GM04504 (cell line): ENCODE measurements around the gene ARHGEF4.

Source experiments
- DNase-seq: peaks from one replicate; pipeline ENCODE4 v3.0.0-alpha.2; 2012; ENCODE audit warnings: low read depth

Gene ARHGEF4

GRCh38 chr2:131038258-131039100, 201.8 kb downstream of the ARHGEF4 start:
- no peak for DNase-seq

GRCh38 chr2:131039101-131039440, 202.4 kb downstream of the ARHGEF4 start:
- no peak for DNase-seq

DNA sequence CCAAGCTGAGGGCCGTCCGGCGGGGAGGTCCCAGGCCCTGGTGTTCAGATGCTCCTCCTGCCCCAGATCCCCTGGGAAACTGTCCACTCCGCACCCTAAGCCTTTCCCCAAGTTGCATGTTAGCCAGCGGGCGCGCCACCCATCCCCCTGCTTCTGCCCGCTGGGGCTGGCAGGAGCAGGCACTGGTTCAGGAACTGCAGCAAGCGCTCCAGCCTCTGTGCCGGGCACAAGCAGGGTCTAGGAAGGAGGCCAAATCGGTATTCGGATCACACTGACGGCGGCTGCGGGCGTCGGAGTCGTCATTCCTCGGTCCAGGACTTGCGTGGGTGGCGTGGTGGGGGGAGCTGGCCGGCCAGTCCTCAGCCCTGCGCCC, 202.8 kb downstream of the ARHGEF4 start:
- no peak for DNase-seq

GRCh38 chr2:131039908-131040660, 203.4 kb downstream of the ARHGEF4 start:
- DNase-seq, result no peak

DNA sequence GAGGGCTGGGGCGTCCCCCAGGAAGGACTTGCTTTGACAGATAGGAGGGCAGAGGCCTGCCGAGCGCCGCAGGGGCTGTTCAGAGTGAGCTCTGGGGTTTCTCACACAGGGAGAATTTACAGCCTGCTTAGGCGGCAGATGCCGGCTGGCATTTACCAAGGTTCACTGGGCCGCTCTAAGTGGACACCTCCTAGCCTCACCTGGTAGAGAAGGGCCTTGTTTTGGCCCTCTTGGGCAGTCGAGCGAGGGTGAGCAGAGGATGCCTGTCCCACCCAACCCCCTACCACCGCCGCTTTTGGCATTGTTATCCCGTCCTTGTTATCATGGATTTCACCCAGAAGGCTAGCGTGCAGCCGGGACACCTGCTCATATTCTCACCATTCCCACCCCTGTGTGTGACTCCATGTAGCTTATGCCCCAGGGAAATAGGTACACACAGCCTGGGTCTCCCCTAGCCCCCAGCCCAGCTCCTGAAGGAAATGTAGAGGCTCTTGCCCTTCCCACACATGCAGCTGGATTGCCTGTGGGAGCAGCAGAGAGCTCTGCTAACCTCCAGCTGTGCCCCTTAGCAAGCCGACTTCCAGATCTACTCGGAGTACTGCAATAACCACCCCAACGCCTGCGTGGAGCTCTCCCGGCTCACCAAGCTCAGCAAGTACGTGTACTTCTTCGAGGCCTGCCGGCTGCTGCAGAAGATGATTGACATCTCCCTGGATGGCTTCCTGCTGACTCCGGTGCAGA, 204.1 kb downstream of the ARHGEF4 start:
- no peak for DNase-seq

GRCh38 chr2:131041402-131042147, 204.9 kb downstream of the ARHGEF4 start:
- no peak for DNase-seq

GRCh38 chr2:131042148-131042775, 205.5 kb downstream of the ARHGEF4 start:
- DNase-seq, result no peak

DNA sequence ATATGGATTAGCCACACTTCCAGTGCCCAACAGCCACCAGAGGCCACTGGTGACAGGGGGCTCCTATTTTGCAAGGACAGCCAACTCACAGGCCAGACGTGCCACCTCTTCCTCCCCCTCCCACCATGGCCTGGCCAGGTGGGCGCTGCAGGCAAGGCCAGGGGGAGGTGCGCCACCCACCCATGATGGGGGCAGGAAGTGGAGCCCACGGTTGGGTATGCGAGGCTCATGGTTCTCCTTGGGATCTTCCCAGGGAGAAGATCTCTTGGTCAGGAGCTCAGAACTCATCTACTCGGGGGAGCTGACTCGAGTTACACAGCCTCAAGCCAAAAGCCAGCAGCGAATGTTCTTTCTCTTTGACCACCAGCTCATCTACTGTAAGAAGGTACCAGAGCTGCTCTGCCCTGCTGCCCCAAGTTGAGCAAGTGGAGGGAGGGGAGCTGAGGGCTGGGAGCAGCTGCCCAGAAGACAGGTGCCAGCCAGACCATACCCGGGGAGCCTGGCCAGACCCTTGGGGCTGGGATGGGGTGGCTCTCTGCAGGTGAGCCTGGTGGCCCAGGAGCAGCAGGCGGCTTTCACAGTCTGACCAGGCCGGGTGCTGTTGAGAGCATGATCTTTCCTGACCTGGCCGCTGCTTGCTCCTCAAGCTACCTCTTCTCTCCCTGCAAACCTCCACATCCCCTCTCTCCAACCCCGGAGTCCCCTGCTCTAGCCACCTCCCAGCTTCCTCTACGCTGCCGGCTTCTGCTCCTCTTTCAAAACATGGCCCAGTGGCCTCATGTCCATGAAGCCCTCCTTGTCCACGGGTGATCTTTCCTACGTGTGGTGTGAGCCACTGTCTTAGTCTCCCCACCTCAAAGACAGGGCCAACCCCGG, 206.7 kb downstream of the ARHGEF4 start:
- DNase-seq, result no peak

- DNase-seq, result no peak
Observed at GRCh38 chr2:131044075-131044756, 207.5 kb downstream of the ARHGEF4 start.

DNA sequence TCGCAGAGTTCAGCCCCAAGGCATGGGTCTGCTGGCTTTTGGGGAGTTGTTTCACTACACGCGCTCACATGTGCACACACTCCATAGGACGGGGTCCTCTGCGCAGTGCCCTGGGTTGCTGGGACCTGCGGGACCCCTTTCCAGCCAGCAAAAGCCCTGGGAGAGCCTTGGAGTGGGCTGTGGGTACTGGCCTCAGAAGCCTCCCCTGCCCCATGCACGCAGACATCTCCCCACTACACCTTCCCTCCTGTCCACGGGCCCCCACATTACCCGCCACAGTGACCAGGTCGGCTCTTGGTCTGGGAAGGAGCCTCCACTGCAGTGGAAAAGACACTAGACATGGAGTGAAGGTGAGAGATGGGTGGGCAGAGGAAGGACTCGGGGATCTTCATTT, 208.0 kb downstream of the ARHGEF4 start:
- no peak for DNase-seq

- DNase-seq, result no peak
Observed at GRCh38 chr2:131045286-131046027, 208.7 kb downstream of the ARHGEF4 start.

- DNase-seq, result no peak
Observed at GRCh38 chr2:131046028-131046917, 209.6 kb downstream of the ARHGEF4 start.

DNA sequence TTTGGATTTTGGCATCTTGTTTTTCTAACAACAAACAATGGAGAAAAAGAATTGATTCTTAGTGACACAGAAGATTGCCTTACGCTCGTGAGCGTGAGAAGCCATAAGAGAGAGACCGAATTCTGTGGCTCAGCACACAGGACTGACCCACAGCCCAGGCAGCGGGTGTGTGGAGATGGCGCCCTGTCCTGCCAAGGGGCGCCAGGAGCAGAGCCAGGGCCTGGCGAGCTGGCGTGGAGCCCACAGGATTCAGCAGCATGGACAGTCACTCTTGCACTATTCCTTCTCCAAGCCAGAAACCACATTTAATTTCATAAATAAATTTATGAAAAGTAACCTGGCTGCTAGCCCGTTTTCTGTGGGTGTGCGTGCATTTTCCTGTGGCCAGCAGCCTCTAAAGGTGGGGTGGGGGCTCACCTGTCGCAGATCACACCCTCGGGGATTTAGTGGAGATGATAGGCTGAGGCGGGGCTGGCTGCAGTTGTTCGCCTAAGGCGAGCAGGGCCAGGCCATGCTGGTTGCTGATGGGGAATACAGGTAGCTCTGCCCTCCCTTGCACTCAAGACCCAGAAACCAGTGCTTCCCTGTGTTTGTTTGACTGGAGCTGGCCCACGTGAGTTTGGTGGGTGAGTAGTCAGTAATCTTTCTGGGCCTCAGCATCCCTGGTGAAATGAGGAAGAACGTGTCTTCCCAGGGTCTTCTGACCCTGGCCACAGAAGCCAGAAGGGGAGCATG, 210.4 kb downstream of the ARHGEF4 start:
- DNase-seq, result no peak

GRCh38 chr2:131047920-131048560, 211.3 kb downstream of the ARHGEF4 start:
- DNase-seq, result no peak

- no peak for DNase-seq
Observed at GRCh38 chr2:131048641-131049040, 211.9 kb downstream of the ARHGEF4 start.

DNA sequence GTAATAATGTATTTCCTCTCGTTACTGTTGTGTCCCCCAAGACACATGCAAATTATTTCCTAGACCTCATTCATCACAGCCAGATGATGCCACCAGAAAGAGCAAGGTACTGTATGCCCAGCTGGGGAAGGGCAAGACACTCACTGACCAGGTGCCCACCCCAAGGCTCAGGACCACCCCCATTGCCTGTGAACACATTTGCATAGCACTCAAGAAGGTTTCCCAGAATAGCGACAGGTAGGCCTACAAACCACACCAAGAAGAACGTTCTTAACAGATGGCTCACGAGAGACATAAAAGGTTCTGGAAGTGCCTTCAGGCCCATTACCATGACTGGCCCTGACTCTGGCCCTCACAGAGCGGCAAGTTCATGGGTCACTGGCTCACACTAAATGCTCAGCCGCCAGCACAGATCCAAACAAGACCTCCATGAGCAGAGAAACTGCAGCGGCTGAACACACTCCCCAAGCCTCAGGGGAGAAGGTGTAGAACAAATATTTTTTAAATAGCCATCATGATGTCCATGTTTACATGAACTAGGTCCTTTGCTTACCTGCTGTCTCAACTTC, 212.5 kb downstream of the ARHGEF4 start:
- DNase-seq, result no peak

GRCh38 chr2:131050896-131051295, 214.2 kb downstream of the ARHGEF4 start:
- no peak for DNase-seq
